Caco-2 (cell line): Measurements from ENCODE around the gene TACC3. TPM values are rescaled to one million over a fixed set of nuclear protein-coding genes. Genes with fewer than 3 reads are reported as not detected.
"Not testable (repeated sequence)": the region's sequence is repeated elsewhere in the genome, so short reads cannot be mapped to it uniquely, and the experiment has no call there.

Source experiments
- BruUV-seq: library from RNA; stranded (reverse); fragments of 400-500 nt; replicated peaks from 2 replicates; lab custom pipeline; 2021; lab: Mats Ljungman, UMichigan
- CTCF ChIA-PET: fragments of 300-600 bp; sonication (Branson Sonifier 250); formaldehyde crosslinking; loops from one replicate; lab custom pipeline; 2022; ENCODE audit warnings: antibody characterized with exemption; lab: Charles Lee
- POLR2A ChIA-PET: fragments of 300-600 bp; sonication (Branson Sonifier 250); formaldehyde crosslinking; loops from one replicate; lab custom pipeline; 2022; ENCODE audit warnings: antibody characterized with exemption; lab: Charles Lee
- DNase-seq, 2 experiments: peaks; one replicate each; pipeline versions ENCODE4 v3.0.0 to v3.0.0-alpha.2; 2020 to 2022
- H3K27me3 ChIP-seq: replicated peaks from 2 replicates; pipeline ENCODE4 v1.6.0; 2011; ENCODE audit warnings: low read length; ENCODE audit not compliant: control insufficient read depth, insufficient read depth
- H3K36me3 ChIP-seq: 2 replicates; pipeline ENCODE4 v1.5.1; 2011; ENCODE audit warnings: low read length; ENCODE audit not compliant: control insufficient read depth, insufficient read depth
- H3K4me1 ChIP-seq: fragments of 250-450 bp; sonication (Bioruptor Pico); 2 replicates; pipeline ENCODE4 v1.5.1; 2020; ENCODE audit warnings: mild to moderate bottlenecking
- H3K4me3 ChIP-seq: 2 replicates; pipeline ENCODE4 v1.5.1; 2011; ENCODE audit warnings: low read depth, mild to moderate bottlenecking, control low read depth, low read length
- H3K9me3 ChIP-seq: fragments of 250-450 bp; sonication (Bioruptor Pico); 2 replicates; pipeline ENCODE4 v1.5.1; 2020; ENCODE audit warnings: mild to moderate bottlenecking, moderate library complexity
- H3K27ac Mint-ChIP-seq: one replicate; pipeline ENCODE4 v1.8.0; 2022; ENCODE audit warnings: mixed read lengths; ENCODE audit not compliant: unreplicated experiment
- H3K27me3 Mint-ChIP-seq: one replicate; pipeline ENCODE4 v1.8.0; 2022; ENCODE audit warnings: mixed read lengths; ENCODE audit not compliant: insufficient read depth, unreplicated experiment
- H3K36me3 Mint-ChIP-seq: one replicate; pipeline ENCODE4 v1.8.0; 2022; ENCODE audit warnings: mild to moderate bottlenecking, mixed read lengths; ENCODE audit not compliant: insufficient read depth, unreplicated experiment
- H3K4me1 Mint-ChIP-seq: one replicate; pipeline ENCODE4 v1.8.0; 2022; ENCODE audit warnings: low read depth, mixed read lengths; ENCODE audit not compliant: unreplicated experiment
- H3K4me3 Mint-ChIP-seq: one replicate; pipeline ENCODE4 v1.8.0; 2022; ENCODE audit warnings: mild to moderate bottlenecking, moderate library complexity, mixed read lengths; ENCODE audit not compliant: unreplicated experiment
- H3K9me3 Mint-ChIP-seq: one replicate; pipeline ENCODE4 v1.8.0; 2022; ENCODE audit warnings: mixed read lengths; ENCODE audit not compliant: unreplicated experiment
- intact Hi-C: fragments of 100-400 bp; cut with micrococcal nuclease; formaldehyde crosslinking; loops from one replicate; pipeline ENCODE4 v1.10.0; 2022; ENCODE audit not compliant: unreplicated experiment
- total RNA-seq: library from RNA; stranded (reverse); gene quantifications from 2 replicates; pipeline ENCODE4 v1.2.3, GENCODE V29; 2022
- TF ChIP-seq, protein P1 (sequence below), 2 experiments: fragments of 200-600 bp in 1 of 2; IDR thresholded peaks; 1 replicate in 1 of 2; 2 replicates in 1 of 2; pipeline versions ENCODE4 v1.5.1 to v1.8.0; 2011 to 2022; ENCODE audit warnings: antibody characterized with exemption in 1 of 2, control low read depth in 1 of 2, inconsistent platforms in 1 of 2, low read depth in 1 of 2, low read length in 1 of 2, mild to moderate bottlenecking in 1 of 2, moderate library complexity in 1 of 2; ENCODE audit not compliant: insufficient read depth in 1 of 2, severe bottlenecking in 1 of 2, unreplicated experiment in 1 of 2

Gene TACC3
- total RNA-seq, 1 experiment from 2014 or later, result 106 TPM

DNA sequence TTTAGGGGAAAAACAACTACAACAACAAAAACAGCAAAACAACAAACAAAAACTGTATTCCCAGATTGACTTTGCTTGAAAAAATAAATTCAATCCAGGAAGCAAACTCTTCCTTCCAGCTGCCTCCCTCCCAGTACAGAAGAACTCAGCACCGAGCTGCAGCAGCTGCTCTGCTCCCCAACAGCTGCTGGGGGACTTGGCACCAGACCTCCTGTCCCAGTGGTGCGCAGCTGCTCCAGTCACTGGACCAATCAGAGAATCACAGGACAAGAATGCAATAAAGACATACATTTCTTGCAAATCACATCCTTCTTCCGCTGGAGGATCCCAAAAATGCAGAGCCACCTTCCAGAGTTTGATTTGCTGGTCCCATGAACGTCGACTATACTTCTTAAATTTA lies 25.4 kb upstream of the TACC3 start:
- intact Hi-C loops, result no loop called here
- no peak overlapping the region for H3K4me3 Mint-ChIP-seq
- DNase-seq, result no peak
- CTCF ChIA-PET, result interaction anchor here (1.1 kb wide), 1 partner anchor 27 kb away, joined by 3 read pairs; no protein-coding TSS in a partner anchor
- H3K9me3 Mint-ChIP-seq, result no peaks in the 10 kb centered on the region
- no peaks in the 10 kb centered on the region for H3K9me3 ChIP-seq
- TF ChIP-seq, protein P1, sequence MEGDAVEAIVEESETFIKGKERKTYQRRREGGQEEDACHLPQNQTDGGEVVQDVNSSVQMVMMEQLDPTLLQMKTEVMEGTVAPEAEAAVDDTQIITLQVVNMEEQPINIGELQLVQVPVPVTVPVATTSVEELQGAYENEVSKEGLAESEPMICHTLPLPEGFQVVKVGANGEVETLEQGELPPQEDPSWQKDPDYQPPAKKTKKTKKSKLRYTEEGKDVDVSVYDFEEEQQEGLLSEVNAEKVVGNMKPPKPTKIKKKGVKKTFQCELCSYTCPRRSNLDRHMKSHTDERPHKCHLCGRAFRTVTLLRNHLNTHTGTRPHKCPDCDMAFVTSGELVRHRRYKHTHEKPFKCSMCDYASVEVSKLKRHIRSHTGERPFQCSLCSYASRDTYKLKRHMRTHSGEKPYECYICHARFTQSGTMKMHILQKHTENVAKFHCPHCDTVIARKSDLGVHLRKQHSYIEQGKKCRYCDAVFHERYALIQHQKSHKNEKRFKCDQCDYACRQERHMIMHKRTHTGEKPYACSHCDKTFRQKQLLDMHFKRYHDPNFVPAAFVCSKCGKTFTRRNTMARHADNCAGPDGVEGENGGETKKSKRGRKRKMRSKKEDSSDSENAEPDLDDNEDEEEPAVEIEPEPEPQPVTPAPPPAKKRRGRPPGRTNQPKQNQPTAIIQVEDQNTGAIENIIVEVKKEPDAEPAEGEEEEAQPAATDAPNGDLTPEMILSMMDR (IDR thresholded peaks at IDR 0.05; ENCODE audit: insufficient read depth in 1 of 2, low read depth in 1 of 2, low read length in 1 of 2, severe bottlenecking in 1 of 2, unreplicated experiment in 1 of 2), result no peak
- POLR2A ChIA-PET, result no interaction called here
- H3K36me3 ChIP-seq, result peaks cover 3% of the 10 kb centered on the region
- H3K27ac Mint-ChIP-seq, result no peak overlapping the region
- no peaks in the 10 kb centered on the region for H3K27me3 Mint-ChIP-seq
- peaks cover 100% of the 10 kb centered on the region for H3K36me3 Mint-ChIP-seq
- no TSS peak for BruUV-seq
- no peaks in the 10 kb centered on the region for H3K4me1 Mint-ChIP-seq
- no peak overlapping the region for H3K4me3 ChIP-seq
- no peaks in the 10 kb centered on the region for H3K4me1 ChIP-seq
- no peaks in the 10 kb centered on the region for H3K27me3 ChIP-seq

DNA sequence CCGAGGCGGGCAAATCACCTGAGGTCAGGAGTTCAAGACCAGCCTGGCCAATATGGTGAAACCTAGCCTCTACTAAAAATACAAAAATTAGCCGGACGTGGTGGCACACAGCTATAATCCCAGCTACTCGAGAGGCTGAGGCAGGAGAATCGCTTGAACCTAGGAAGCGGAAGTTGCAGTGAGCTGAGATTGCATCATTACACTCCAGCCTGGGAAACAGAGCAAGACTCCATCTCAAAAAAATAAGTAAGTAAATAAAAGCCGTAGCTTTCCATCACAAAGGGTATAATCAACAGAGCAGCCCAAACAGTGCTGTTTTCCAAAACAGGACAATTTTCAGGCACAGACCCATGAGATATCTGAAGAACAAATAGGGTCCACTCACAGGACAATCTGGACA lies 19.6 kb upstream of the TACC3 start:
- H3K4me3 ChIP-seq, H3K4me3 Mint-ChIP-seq, H3K36me3 ChIP-seq, POLR2A ChIA-PET, H3K27me3 Mint-ChIP-seq, intact Hi-C loops, BruUV-seq, H3K27ac Mint-ChIP-seq, H3K4me1 Mint-ChIP-seq, H3K4me1 ChIP-seq, H3K27me3 ChIP-seq, DNase-seq, H3K9me3 Mint-ChIP-seq, H3K9me3 ChIP-seq: not testable (repeated sequence)
- CTCF ChIA-PET, result interaction anchor here (1.3 kb wide), 1 partner anchor 8 kb away, joined by 9 read pairs; no protein-coding TSS in a partner anchor
- H3K36me3 Mint-ChIP-seq, result peaks cover 98% of the 10 kb centered on the region

DNA sequence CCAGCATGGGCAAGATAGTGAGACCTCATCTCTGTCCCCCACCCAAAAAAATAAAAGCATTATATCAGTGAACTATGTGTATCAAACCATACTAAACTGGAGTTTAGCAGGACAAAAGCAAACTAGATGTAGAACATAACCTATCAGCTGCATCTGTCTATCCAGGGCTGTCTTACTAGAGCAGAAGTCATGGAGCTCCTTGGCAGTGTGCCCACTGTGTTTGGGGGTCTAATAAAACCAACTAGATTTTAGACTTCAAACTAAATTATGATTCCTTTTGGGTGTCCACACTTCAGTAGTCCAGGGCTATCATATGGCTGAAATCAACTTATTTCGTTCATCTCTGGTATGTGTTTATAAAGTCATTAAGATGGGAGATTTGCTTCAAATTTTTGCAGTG lies 17.5 kb upstream of the TACC3 start:
- intact Hi-C loops, result no loop called here
- CTCF ChIA-PET, result no interaction called here
- Mint-ChIP-seq H3K9me3 (no peaks in the 10 kb centered on the region), H3K4me3 (no peak overlapping the region), H3K36me3 (peaks cover 96% of the 10 kb centered on the region), H3K27me3 (no peaks in the 10 kb centered on the region), H3K4me1 (peaks cover 15% of the 10 kb centered on the region), H3K27ac (no peak overlapping the region)
- POLR2A ChIA-PET, result no interaction called here
- Histone ChIP-seq H3K27me3 (no peaks in the 10 kb centered on the region), H3K9me3 (no peaks in the 10 kb centered on the region), H3K36me3 (peaks cover 4% of the 10 kb centered on the region), H3K4me3 (no peak overlapping the region), H3K4me1 (peaks cover 14% of the 10 kb centered on the region)
- TF ChIP-seq, protein P1 (IDR thresholded peaks at IDR 0.05; ENCODE audit: insufficient read depth in 1 of 2, low read depth in 1 of 2, low read length in 1 of 2, severe bottlenecking in 1 of 2, unreplicated experiment in 1 of 2), result no peak
- BruUV-seq, result no TSS peak
- no peak for DNase-seq
